WERI-Rb-1 (cell line): ENCODE measurements around the gene FNDC1.

Source experiments
- DNase-seq: peaks from one replicate; pipeline ENCODE4 v3.0.0-alpha.2; 2020
- H3K27ac ChIP-seq: fragments of 250-450 bp; sonication (Bioruptor Pico); 2 replicates; pipeline ENCODE4 v1.5.1; 2020; ENCODE audit warnings: mild to moderate bottlenecking, moderate library complexity
- H3K27me3 ChIP-seq: fragments of 250-450 bp; sonication (Bioruptor Pico); 2 replicates; pipeline ENCODE4 v1.5.1; 2021; ENCODE audit warnings: mild to moderate bottlenecking, low read depth, moderate library complexity; ENCODE audit not compliant: insufficient read depth, severe bottlenecking
- H3K36me3 ChIP-seq: fragments of 250-450 bp; sonication (Bioruptor Pico); 2 replicates; pipeline ENCODE4 v1.5.1; 2020; ENCODE audit warnings: mild to moderate bottlenecking, moderate library complexity
- H3K4me3 ChIP-seq: 2 replicates; pipeline ENCODE4 v1.5.1; 2011; ENCODE audit warnings: low read depth, mild to moderate bottlenecking, control low read depth, low read length
- H3K9me3 ChIP-seq: fragments of 250-450 bp; sonication (Bioruptor Pico); 2 replicates; pipeline ENCODE4 v1.5.1; 2021; ENCODE audit warnings: mild to moderate bottlenecking, moderate library complexity; ENCODE audit not compliant: severe bottlenecking
- CTCF ChIP-seq: IDR thresholded peaks from 2 replicates; pipeline ENCODE4 v1.5.1; 2011; ENCODE audit warnings: low read depth, mild to moderate bottlenecking, control low read depth, inconsistent platforms, low read length

Gene FNDC1

GRCh38 chr6:159259441-159260125 is 90.4 kb downstream of the FNDC1 start:
- H3K9me3 ChIP-seq = no peaks in the 10 kb centered on the region
- no peaks in the 10 kb centered on the region for H3K36me3 ChIP-seq
- H3K27ac ChIP-seq = no peak overlapping the region
- peaks cover 35% of the 10 kb centered on the region for H3K27me3 ChIP-seq
- no peak for TF ChIP-seq CTCF
- H3K4me3 ChIP-seq = no peak overlapping the region
- DNase-seq = no peak

GRCh38 chr6:159260208-159260607 is 91.0 kb downstream of the FNDC1 start:
- H3K4me3 ChIP-seq = no peak overlapping the region
- no peaks in the 10 kb centered on the region for H3K9me3 ChIP-seq
- no peak overlapping the region for H3K27ac ChIP-seq
- no peaks in the 10 kb centered on the region for H3K36me3 ChIP-seq
- TF ChIP-seq CTCF = no peak
- peaks cover 40% of the 10 kb centered on the region for H3K27me3 ChIP-seq
- DNase-seq = no peak

GRCh38 chr6:159261995-159262394 is 92.8 kb downstream of the FNDC1 start:
- no peaks in the 10 kb centered on the region for H3K36me3 ChIP-seq

DNA sequence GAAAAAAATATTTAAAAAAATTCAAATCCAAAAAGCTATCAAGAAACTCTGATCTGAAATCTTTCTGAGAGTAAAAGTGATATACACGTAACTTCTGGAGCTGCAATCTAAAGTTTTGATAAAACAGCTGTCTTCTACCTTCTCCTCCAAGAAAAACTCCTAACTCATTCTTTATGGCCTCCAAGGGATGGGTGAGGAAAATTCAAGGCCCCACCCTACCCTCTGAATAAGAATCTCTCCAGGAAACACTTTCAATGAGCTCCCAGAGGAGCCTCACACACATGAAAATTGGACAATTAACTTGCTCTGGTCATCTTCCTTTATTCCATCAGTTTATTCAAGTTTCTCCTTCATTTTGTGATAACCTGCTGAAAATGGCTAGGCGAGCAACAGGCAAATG is 93.4 kb downstream of the FNDC1 start:
- H3K27me3 ChIP-seq = peaks cover 44% of the 10 kb centered on the region
- no peak overlapping the region for H3K4me3 ChIP-seq
- no peak overlapping the region for H3K27ac ChIP-seq
- TF ChIP-seq CTCF = no peak
- H3K9me3 ChIP-seq = no peaks in the 10 kb centered on the region
- H3K36me3 ChIP-seq = no peaks in the 10 kb centered on the region
- no peak for DNase-seq

More at GRCh38 chr6:159261995-159262394, 92.8 kb downstream of the FNDC1 start:
- no peak for TF ChIP-seq CTCF
- Histone ChIP-seq H3K27me3 (peaks cover 42% of the 10 kb centered on the region), H3K27ac (no peak overlapping the region), H3K9me3 (no peaks in the 10 kb centered on the region), H3K4me3 (no peak overlapping the region)
- DNase-seq = no peak

DNA sequence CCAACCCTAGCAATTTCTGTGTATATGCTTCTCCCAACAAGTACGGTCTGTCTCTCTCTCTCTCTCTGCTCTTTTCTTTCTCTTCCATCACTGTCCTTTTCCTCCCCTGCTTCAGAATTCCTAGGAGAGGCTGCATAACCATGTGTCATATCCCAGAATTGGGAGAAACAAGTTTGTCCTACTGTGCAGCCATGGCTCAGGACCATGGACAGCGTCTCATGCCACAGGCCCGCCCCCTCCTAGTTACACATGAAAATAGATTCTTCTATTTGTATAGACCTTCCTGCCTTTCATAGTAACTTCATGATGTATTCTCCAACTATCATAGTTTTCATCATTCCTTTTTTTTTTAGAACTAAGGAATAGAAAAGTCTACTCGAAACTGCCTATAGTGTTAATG is 98.0 kb downstream of the FNDC1 start:
- H3K9me3 ChIP-seq = no peaks in the 10 kb centered on the region
- peaks cover 51% of the 10 kb centered on the region for H3K27me3 ChIP-seq
- H3K27ac ChIP-seq = no peak overlapping the region
- no peak for TF ChIP-seq CTCF
- no peaks in the 10 kb centered on the region for H3K36me3 ChIP-seq
- no peak overlapping the region for H3K4me3 ChIP-seq
- DNase-seq = no peak

- no peak overlapping the region for H3K4me3 ChIP-seq
- DNase-seq = no peak
- no peak for TF ChIP-seq CTCF
- H3K9me3 ChIP-seq = no peaks in the 10 kb centered on the region
- no peaks in the 10 kb centered on the region for H3K36me3 ChIP-seq
- peaks cover 58% of the 10 kb centered on the region for H3K27me3 ChIP-seq
- no peak overlapping the region for H3K27ac ChIP-seq
Observed at GRCh38 chr6:159268511-159268910, 99.3 kb downstream of the FNDC1 start.
